Breast epithelium (tissue), 3 donors: ENCODE results near the gene MAD1L1.

ENCODE experiments used
- CTCF ChIP-seq, 3 donors: fragments of 450-650 bp; IDR thresholded peaks; one replicate each; pipeline ENCODE4 v1.5.1; 2016 to 2017; ENCODE audit warnings: antibody characterized with exemption in 3 of 3, mild to moderate bottlenecking in 3 of 3, moderate library complexity in 3 of 3
- POLR2A ChIP-seq: fragments of 450-650 bp; IDR thresholded peaks from one replicate; pipeline ENCODE4 v1.6.1; 2016; ENCODE audit warnings: antibody characterized with exemption, mild to moderate bottlenecking, moderate library complexity
- POLR2AphosphoS5 ChIP-seq, 3 donors: sonication (generic); formaldehyde crosslinking; IDR thresholded peaks; one replicate each; pipeline ENCODE4 v1.6.1; 2017; ENCODE audit warnings: antibody characterized with exemption in 3 of 3

- TF ChIP-seq POLR2A (no peak), CTCF (IDR thresholded peaks at IDR 0.05) (no peak), POLR2AphosphoS5 (IDR thresholded peaks at IDR 0.05) (no peak)
Observed at GRCh38 chr7:2131800-2132199, 100.9 kb downstream of the MAD1L1 start.
